SK-N-SH treated with all-trans-retinoic acid at 6 μM for 48 hours (cell line): ENCODE measurements around the gene OTUD3.

ENCODE experiments used
- ATAC-seq: fragments of 200-7000 bp; cut with Tn5 transposase; 3 replicates; pipeline ENCODE4 v1.9.1; 2020; ENCODE audit warnings: mild to moderate bottlenecking, moderate library complexity
- ARNTL ChIP-seq: fragments of 450-650 bp; formaldehyde crosslinking; IDR thresholded peaks from 2 replicates; pipeline ENCODE4 v1.5.0; 2020; ENCODE audit warnings: low read depth, mild to moderate bottlenecking, moderate library complexity, borderline replicate concordance
- BACH2 ChIP-seq: fragments of 250-450 bp; sonication (Bioruptor Pico); IDR thresholded peaks from 2 replicates; pipeline ENCODE4 v1.9.0; 2021; ENCODE audit warnings: mild to moderate bottlenecking, borderline replicate concordance
- GLIS3 ChIP-seq: fragments of 250-450 bp; sonication (Bioruptor Pico); IDR thresholded peaks from 2 replicates; pipeline ENCODE4 v1.5.0; 2020; ENCODE audit warnings: mild to moderate bottlenecking, moderate library complexity
- ISL1 ChIP-seq: fragments of 250-450 bp; sonication (Bioruptor Pico); IDR thresholded peaks from 2 replicates; pipeline ENCODE4 v2.1.2; 2022; ENCODE audit warnings: mild to moderate bottlenecking, moderate library complexity
- OSR1 ChIP-seq: fragments of 250-450 bp; sonication (Bioruptor Pico); IDR thresholded peaks from 2 replicates; pipeline ENCODE4 v1.8.0; 2022; ENCODE audit warnings: moderate library complexity, mild to moderate bottlenecking, inconsistent platforms
- PPARA ChIP-seq: fragments of 250-450 bp; sonication (Bioruptor Pico); IDR thresholded peaks from 2 replicates; pipeline ENCODE4 v1.5.0; 2020; ENCODE audit warnings: mild to moderate bottlenecking, borderline replicate concordance
- SNAI2 ChIP-seq: fragments of 250-450 bp; sonication (Bioruptor Pico); IDR thresholded peaks from 2 replicates; pipeline ENCODE4 v1.5.0; 2020; ENCODE audit warnings: mild to moderate bottlenecking, moderate library complexity
- TOX ChIP-seq: fragments of 250-450 bp; sonication (Bioruptor Pico); IDR thresholded peaks from 2 replicates; pipeline ENCODE4 v1.8.0; 2021; ENCODE audit warnings: mild to moderate bottlenecking, moderate library complexity, borderline replicate concordance
- ZNF565 ChIP-seq: fragments of 450-650 bp; formaldehyde crosslinking; conservative IDR thresholded peaks from 2 replicates; pipeline ENCODE4 v1.5.0; 2020; ENCODE audit warnings: low read depth, mild to moderate bottlenecking, moderate library complexity
- ZNF70 ChIP-seq: fragments of 450-650 bp; formaldehyde crosslinking; IDR thresholded peaks from 2 replicates; pipeline ENCODE4 v1.5.0; 2020; ENCODE audit warnings: mild to moderate bottlenecking, moderate library complexity
- TF ChIP-seq, protein P1 (sequence below): fragments of 250-450 bp; sonication (Bioruptor Pico); IDR thresholded peaks from 2 replicates; pipeline ENCODE4 v1.5.1; 2021; ENCODE audit warnings: mild to moderate bottlenecking, moderate library complexity
- TF ChIP-seq, protein P2 (sequence below): fragments of 250-450 bp; sonication (Bioruptor Pico); IDR thresholded peaks from 2 replicates; pipeline ENCODE4 v1.5.1; 2020; ENCODE audit warnings: low read depth, mild to moderate bottlenecking, moderate library complexity
- TF ChIP-seq, protein P3 (sequence below): fragments of 250-450 bp; sonication (Bioruptor Pico); IDR thresholded peaks from 2 replicates; pipeline ENCODE4 v1.5.0; 2020; ENCODE audit warnings: mild to moderate bottlenecking, moderate library complexity
- TF ChIP-seq, protein P4 (sequence below): fragments of 250-450 bp; sonication (Bioruptor Pico); IDR thresholded peaks from 2 replicates; pipeline ENCODE4 v1.8.0; 2021; ENCODE audit warnings: low read depth, mild to moderate bottlenecking, moderate library complexity, borderline replicate concordance
- TF ChIP-seq, protein P5 (sequence below): fragments of 250-450 bp; sonication (Bioruptor Pico); IDR thresholded peaks from 2 replicates; pipeline ENCODE4 v1.8.0; 2020; ENCODE audit warnings: mild to moderate bottlenecking, moderate library complexity, borderline replicate concordance

OTUD3 gene

DNA sequence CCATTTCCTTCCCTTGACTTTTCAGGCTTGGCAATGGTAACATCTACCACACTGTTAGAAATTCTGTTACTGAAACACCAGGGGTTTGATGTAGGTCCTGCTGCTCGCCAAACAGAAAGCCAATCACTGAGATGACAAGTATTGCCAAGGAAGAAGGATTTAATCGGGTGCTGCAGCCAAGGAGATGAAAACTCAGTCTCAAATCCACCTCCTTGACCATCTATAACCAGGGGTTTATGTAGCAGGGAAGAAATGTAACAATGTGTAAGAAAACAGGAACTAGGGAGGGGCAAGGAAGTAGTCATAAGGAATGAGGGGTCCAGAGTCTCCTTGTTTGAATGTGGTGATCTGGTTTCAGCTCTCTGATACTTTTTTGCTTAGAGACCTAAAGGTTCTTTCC is 71.9 kb downstream of the OTUD3 start:
- TF ChIP-seq ZNF70 = no peak
- TF ChIP-seq, protein P1, sequence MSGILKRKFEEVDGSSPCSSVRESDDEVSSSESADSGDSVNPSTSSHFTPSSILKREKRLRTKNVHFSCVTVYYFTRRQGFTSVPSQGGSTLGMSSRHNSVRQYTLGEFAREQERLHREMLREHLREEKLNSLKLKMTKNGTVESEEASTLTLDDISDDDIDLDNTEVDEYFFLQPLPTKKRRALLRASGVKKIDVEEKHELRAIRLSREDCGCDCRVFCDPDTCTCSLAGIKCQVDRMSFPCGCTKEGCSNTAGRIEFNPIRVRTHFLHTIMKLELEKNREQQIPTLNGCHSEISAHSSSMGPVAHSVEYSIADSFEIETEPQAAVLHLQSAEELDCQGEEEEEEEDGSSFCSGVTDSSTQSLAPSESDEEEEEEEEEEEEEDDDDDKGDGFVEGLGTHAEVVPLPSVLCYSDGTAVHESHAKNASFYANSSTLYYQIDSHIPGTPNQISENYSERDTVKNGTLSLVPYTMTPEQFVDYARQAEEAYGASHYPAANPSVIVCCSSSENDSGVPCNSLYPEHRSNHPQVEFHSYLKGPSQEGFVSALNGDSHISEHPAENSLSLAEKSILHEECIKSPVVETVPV (CRISPR knock-in tag) = no peak
- no peak for TF ChIP-seq GLIS3 (CRISPR knock-in tag)
- no peak for TF ChIP-seq ARNTL
- no peak for TF ChIP-seq OSR1 (CRISPR knock-in tag)
- no peak for ATAC-seq

DNA sequence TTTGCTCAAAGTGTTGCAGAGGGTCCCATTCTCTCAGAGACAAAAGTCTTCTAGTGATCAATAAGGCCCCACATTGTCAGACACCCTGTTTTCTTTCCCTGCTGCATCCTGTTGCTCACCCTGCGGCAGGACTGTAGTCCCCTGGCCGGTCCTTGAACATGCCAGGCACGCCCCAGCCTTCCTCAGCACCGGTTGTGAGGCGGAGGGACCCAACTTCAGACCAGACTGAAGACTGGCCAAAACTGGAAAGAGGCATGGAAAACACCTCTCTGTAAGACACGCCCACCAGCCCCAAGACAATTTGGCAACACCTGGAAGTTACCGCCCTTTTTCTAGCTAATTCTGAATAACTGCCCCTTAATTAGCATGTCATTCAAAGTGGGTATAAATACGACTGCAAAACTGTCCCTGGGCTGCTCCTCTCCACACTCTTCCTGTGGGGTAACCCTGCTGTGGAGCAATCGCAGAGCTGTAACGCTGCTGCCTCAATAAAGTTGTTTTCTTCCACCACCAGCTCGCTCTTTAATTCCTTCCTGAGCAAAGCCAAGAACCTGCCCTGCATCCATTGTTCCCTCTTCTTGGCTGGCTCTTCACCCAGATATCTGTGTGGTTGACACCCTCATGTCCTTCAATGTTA is 73.5 kb downstream of the OTUD3 start:
- TF ChIP-seq, protein P2, sequence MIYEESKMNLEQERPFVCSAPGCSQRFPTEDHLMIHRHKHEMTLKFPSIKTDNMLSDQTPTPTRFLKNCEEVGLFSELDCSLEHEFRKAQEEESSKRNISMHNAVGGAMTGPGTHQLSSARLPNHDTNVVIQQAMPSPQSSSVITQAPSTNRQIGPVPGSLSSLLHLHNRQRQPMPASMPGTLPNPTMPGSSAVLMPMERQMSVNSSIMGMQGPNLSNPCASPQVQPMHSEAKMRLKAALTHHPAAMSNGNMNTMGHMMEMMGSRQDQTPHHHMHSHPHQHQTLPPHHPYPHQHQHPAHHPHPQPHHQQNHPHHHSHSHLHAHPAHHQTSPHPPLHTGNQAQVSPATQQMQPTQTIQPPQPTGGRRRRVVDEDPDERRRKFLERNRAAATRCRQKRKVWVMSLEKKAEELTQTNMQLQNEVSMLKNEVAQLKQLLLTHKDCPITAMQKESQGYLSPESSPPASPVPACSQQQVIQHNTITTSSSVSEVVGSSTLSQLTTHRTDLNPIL (CRISPR knock-in tag) = no peak
- TF ChIP-seq, protein P3, sequence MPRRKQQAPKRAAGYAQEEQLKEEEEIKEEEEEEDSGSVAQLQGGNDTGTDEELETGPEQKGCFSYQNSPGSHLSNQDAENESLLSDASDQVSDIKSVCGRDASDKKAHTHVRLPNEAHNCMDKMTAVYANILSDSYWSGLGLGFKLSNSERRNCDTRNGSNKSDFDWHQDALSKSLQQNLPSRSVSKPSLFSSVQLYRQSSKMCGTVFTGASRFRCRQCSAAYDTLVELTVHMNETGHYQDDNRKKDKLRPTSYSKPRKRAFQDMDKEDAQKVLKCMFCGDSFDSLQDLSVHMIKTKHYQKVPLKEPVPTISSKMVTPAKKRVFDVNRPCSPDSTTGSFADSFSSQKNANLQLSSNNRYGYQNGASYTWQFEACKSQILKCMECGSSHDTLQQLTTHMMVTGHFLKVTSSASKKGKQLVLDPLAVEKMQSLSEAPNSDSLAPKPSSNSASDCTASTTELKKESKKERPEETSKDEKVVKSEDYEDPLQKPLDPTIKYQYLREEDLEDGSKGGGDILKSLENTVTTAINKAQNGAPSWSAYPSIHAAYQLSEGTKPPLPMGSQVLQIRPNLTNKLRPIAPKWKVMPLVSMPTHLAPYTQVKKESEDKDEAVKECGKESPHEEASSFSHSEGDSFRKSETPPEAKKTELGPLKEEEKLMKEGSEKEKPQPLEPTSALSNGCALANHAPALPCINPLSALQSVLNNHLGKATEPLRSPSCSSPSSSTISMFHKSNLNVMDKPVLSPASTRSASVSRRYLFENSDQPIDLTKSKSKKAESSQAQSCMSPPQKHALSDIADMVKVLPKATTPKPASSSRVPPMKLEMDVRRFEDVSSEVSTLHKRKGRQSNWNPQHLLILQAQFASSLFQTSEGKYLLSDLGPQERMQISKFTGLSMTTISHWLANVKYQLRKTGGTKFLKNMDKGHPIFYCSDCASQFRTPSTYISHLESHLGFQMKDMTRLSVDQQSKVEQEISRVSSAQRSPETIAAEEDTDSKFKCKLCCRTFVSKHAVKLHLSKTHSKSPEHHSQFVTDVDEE (CRISPR knock-in tag) = no peak
- TF ChIP-seq ZNF565 (CRISPR knock-in tag) (no peak), PPARA (CRISPR knock-in tag) (no peak), ZNF70 (no peak), GLIS3 (CRISPR knock-in tag) (no peak), ISL1 (no peak)
- TF ChIP-seq, protein P1 (CRISPR knock-in tag) = no peak
- TF ChIP-seq, protein P4, sequence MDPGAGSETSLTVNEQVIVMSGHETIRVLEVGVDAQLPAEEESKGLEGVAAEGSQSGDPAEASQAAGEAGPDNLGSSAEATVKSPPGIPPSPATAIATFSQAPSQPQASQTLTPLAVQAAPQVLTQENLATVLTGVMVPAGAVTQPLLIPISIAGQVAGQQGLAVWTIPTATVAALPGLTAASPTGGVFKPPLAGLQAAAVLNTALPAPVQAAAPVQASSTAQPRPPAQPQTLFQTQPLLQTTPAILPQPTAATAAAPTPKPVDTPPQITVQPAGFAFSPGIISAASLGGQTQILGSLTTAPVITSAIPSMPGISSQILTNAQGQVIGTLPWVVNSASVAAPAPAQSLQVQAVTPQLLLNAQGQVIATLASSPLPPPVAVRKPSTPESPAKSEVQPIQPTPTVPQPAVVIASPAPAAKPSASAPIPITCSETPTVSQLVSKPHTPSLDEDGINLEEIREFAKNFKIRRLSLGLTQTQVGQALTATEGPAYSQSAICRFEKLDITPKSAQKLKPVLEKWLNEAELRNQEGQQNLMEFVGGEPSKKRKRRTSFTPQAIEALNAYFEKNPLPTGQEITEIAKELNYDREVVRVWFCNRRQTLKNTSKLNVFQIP (CRISPR knock-in tag) = no peak
- TF ChIP-seq, protein P5, sequence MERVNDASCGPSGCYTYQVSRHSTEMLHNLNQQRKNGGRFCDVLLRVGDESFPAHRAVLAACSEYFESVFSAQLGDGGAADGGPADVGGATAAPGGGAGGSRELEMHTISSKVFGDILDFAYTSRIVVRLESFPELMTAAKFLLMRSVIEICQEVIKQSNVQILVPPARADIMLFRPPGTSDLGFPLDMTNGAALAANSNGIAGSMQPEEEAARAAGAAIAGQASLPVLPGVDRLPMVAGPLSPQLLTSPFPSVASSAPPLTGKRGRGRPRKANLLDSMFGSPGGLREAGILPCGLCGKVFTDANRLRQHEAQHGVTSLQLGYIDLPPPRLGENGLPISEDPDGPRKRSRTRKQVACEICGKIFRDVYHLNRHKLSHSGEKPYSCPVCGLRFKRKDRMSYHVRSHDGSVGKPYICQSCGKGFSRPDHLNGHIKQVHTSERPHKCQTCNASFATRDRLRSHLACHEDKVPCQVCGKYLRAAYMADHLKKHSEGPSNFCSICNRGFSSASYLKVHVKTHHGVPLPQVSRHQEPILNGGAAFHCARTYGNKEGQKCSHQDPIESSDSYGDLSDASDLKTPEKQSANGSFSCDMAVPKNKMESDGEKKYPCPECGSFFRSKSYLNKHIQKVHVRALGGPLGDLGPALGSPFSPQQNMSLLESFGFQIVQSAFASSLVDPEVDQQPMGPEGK (CRISPR knock-in tag) = no peak
- no peak for ATAC-seq

DNA sequence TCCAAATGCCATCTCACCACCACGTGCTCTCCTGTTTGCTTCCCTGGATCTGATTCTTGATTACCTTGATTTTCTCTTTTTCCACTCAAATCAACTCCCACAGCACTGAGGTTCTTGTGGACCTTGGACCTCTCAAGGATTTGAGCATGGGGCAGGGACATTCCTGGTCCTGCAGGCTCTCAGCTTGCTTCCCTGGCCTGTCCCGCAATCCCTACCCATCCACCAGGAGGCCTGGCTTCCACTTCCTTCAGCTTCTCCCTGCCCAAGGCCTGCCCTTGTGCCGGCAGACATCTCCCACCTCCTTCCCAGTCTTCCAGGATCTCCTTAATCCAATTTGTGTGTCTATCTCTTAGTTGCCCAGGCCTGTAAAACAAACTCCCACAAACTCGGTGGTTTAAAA is 75.6 kb downstream of the OTUD3 start:
- ATAC-seq = no peak
- TF ChIP-seq, protein P1 (CRISPR knock-in tag) = no peak
- TF ChIP-seq OSR1 (CRISPR knock-in tag) (no peak), BACH2 (CRISPR knock-in tag) (no peak), TOX (no peak), SNAI2 (CRISPR knock-in tag) (no peak), ARNTL (no peak), PPARA (CRISPR knock-in tag) (no peak)
- TF ChIP-seq, all 23 proteins: peak for 0
